ENCODE data around the gene KIF1B. TPM values are rescaled to one million over a fixed set of nuclear protein-coding genes. Genes with fewer than 3 reads are reported as not detected.
"Not testable (repeated sequence)": the region's sequence is repeated elsewhere in the genome, so short reads cannot be mapped to it uniquely, and the experiment has no call there.

The KIF1B gene
- total RNA-seq, 4 donors from 2014 or later: 46.0 to 88.0 (median 51.2) TPM

GRCh38 chr1:10193288-10193687 lies 17.1 kb upstream of the KIF1B start:
- Histone ChIP-seq H3K36me3 (no peaks in the 10 kb centered on the region), H3K4me3 (no peak overlapping the region), H3K27ac (no peak overlapping the region), H3K9me3 (no peaks in the 10 kb centered on the region), H3K27me3 (no peaks in the 10 kb centered on the region), H3K4me1 (no peaks in the 10 kb centered on the region)
- TF ChIP-seq CTCF (IDR thresholded peaks at IDR 0.05) (no peak), POLR2A (IDR thresholded peaks at IDR 0.05) (no peak), EP300 (IDR thresholded peaks at IDR 0.05) (no peak), POLR2AphosphoS5 (IDR thresholded peaks at IDR 0.05) (no peak)
- no peak for DNase-seq (ENCODE audit: low spot score in 2 of 2)
- 82% methylated on average over 6 of the region's 6 CpGs for WGBS

GRCh38 chr1:10195570-10195969 lies 14.8 kb upstream of the KIF1B start:
- H3K36me3 ChIP-seq: no peaks in the 10 kb centered on the region
- no peak overlapping the region for H3K4me3 ChIP-seq
- TF ChIP-seq POLR2AphosphoS5 (IDR thresholded peaks at IDR 0.05) (no peak), CTCF (IDR thresholded peaks at IDR 0.05) (no peak)
- H3K27me3 ChIP-seq: no peaks in the 10 kb centered on the region
- H3K4me1 ChIP-seq: no peaks in the 10 kb centered on the region
- WGBS: 81% methylated on average over 6 of the region's 6 CpGs
- DNase-seq (ENCODE audit: low spot score in 2 of 2): peak in 1 of 2 donors; percentile 7
- H3K27ac ChIP-seq: no peak overlapping the region
- no peaks in the 10 kb centered on the region for H3K9me3 ChIP-seq

- TF ChIP-seq POLR2A (IDR thresholded peaks at IDR 0.05): no peak
- no peak for TF ChIP-seq EP300 (IDR thresholded peaks at IDR 0.05)
- no peak for TF ChIP-seq CTCF (IDR thresholded peaks at IDR 0.05)
- no peak for TF ChIP-seq POLR2AphosphoS5 (IDR thresholded peaks at IDR 0.05)
- Histone ChIP-seq H3K27me3 (no peaks in the 10 kb centered on the region), H3K36me3 (no peaks in the 10 kb centered on the region), H3K4me1 (no peaks in the 10 kb centered on the region), H3K4me3 (no peak overlapping the region), H3K27ac (no peak overlapping the region), H3K9me3 (no peaks in the 10 kb centered on the region)
- DNase-seq (ENCODE audit: low spot score in 2 of 2): no peak
- 55% methylated on average over 3 of the region's 3 CpGs for WGBS
These were observed 13.4 kb upstream of the KIF1B start for GRCh38 chr1:10196976-10197375.

GRCh38 chr1:10200620-10201019 lies 9.8 kb upstream of the KIF1B start:
- no peak for DNase-seq (ENCODE audit: low spot score in 2 of 2)
- H3K36me3 ChIP-seq: no peaks in the 10 kb centered on the region
- no peaks in the 10 kb centered on the region for H3K27me3 ChIP-seq
- no peaks in the 10 kb centered on the region for H3K4me1 ChIP-seq
- no peaks in the 10 kb centered on the region for H3K9me3 ChIP-seq
- TF ChIP-seq CTCF (IDR thresholded peaks at IDR 0.05): no peak
- TF ChIP-seq POLR2A (IDR thresholded peaks at IDR 0.05): no peak
- no peak for TF ChIP-seq EP300 (IDR thresholded peaks at IDR 0.05)
- TF ChIP-seq POLR2AphosphoS5 (IDR thresholded peaks at IDR 0.05): no peak
- 95% methylated on average over 4 of the region's 4 CpGs for WGBS
- no peak overlapping the region for H3K27ac ChIP-seq
- no peak overlapping the region for H3K4me3 ChIP-seq

- DNase-seq (ENCODE audit: low spot score in 2 of 2): peak in 1 of 2 donors; percentile 29
- 55% methylated on average over 7 of the region's 7 CpGs for WGBS
- H3K4me3 ChIP-seq: no peak overlapping the region
- peaks cover 3% of the 10 kb centered on the region for H3K4me1 ChIP-seq
- H3K9me3 ChIP-seq: no peaks in the 10 kb centered on the region
- H3K27ac ChIP-seq: no peak overlapping the region
- H3K36me3 ChIP-seq: no peaks in the 10 kb centered on the region
- no peaks in the 10 kb centered on the region for H3K27me3 ChIP-seq
- TF ChIP-seq EP300 (IDR thresholded peaks at IDR 0.05) (no peak), POLR2AphosphoS5 (IDR thresholded peaks at IDR 0.05) (no peak), POLR2A (IDR thresholded peaks at IDR 0.05) (no peak)
These were observed 6.2 kb upstream of the KIF1B start for GRCh38 chr1:10204003-10204642.

- H3K36me3 ChIP-seq, H3K9me3 ChIP-seq, H3K4me3 ChIP-seq, H3K27ac ChIP-seq, H3K27me3 ChIP-seq: not testable (repeated sequence)
- peak in 1 of 2 donors; percentile 19 for DNase-seq (ENCODE audit: low spot score in 2 of 2)
- peaks cover 10% of the 10 kb centered on the region for H3K4me1 ChIP-seq
- 84% methylated on average over 14 of the region's 14 CpGs for WGBS
These were observed 5.2 kb upstream of the KIF1B start for GRCh38 chr1:10205206-10205605.
